ENCODE data around the gene DIO3.
"Not testable (repeated sequence)": the region's sequence is repeated elsewhere in the genome, so short reads cannot be mapped to it uniquely, and the experiment has no call there.

DIO3 gene

GRCh38 chr14:101543814-101544213 lies 17.5 kb upstream of the DIO3 start:
- no peak for DNase-seq

GRCh38 chr14:101544550-101544949 lies 16.7 kb upstream of the DIO3 start:
- DNase-seq, result no peak

GRCh38 chr14:101546706-101547105 lies 14.6 kb upstream of the DIO3 start:
- no peak for DNase-seq

GRCh38 chr14:101547107-101547738 lies 14.1 kb upstream of the DIO3 start:
- no peak for DNase-seq

- DNase-seq, result no peak
These were observed 13.2 kb upstream of the DIO3 start for GRCh38 chr14:101547961-101548669.

GRCh38 chr14:101548710-101549109 lies 12.6 kb upstream of the DIO3 start:
- no peak for DNase-seq

GRCh38 chr14:101549154-101549553 lies 12.1 kb upstream of the DIO3 start:
- no peak for DNase-seq

- not testable (repeated sequence) for DNase-seq
These were observed 10.9 kb upstream of the DIO3 start for GRCh38 chr14:101550202-101550912.

- DNase-seq, result no peak
These were observed 9.3 kb upstream of the DIO3 start for GRCh38 chr14:101551729-101552595.

- no peak for DNase-seq
These were observed 8.5 kb upstream of the DIO3 start for GRCh38 chr14:101552786-101553231.

- no peak for DNase-seq
These were observed 7.9 kb upstream of the DIO3 start for GRCh38 chr14:101553393-101553792.

- no peak for DNase-seq
These were observed 7.4 kb upstream of the DIO3 start for GRCh38 chr14:101553931-101554330.

- no peak for DNase-seq
These were observed 6.2 kb upstream of the DIO3 start for GRCh38 chr14:101554991-101555668.

GRCh38 chr14:101555669-101556043 lies 5.6 kb upstream of the DIO3 start:
- DNase-seq, result not testable (repeated sequence)

GRCh38 chr14:101556131-101556530 lies 5.2 kb upstream of the DIO3 start:
- DNase-seq, result no peak

GRCh38 chr14:101556566-101557320 lies 4.6 kb upstream of the DIO3 start:
- no peak for DNase-seq

GRCh38 chr14:101557321-101557695 lies 4.0 kb upstream of the DIO3 start:
- no peak for DNase-seq

- DNase-seq, result no peak
These were observed 3.2 kb upstream of the DIO3 start for GRCh38 chr14:101557811-101558738.

- no peak for DNase-seq
These were observed 2.5 kb upstream of the DIO3 start for GRCh38 chr14:101558739-101559240.

GRCh38 chr14:101559250-101559623 lies 2.1 kb upstream of the DIO3 start:
- DNase-seq, result no peak
